GM10248 (cell line): ENCODE results near the gene ZNF77.

Source experiments
- CTCF ChIA-PET: fragments of 300-600 bp; sonication (Branson Sonifier 250); formaldehyde crosslinking; extraction: SDS; loops from one replicate; lab custom pipeline; 2021; ENCODE audit warnings: antibody characterized with exemption; lab: Yijun Ruan, JAX
- POLR2A ChIA-PET: fragments of 350-650 bp; sonication (Branson Sonifier 250); formaldehyde crosslinking; extraction: SDS; loops from one replicate; lab custom pipeline; 2020; ENCODE audit warnings: antibody characterized with exemption; lab: Yijun Ruan, JAX
- DNase-seq: peaks from one replicate; pipeline ENCODE4 v3.0.0; 2012; ENCODE audit errors: extremely low spot score
- CTCF ChIP-seq: IDR thresholded peaks from 2 replicates; pipeline ENCODE4 v1.5.1; 2012; ENCODE audit warnings: mild to moderate bottlenecking, low read depth; ENCODE audit errors: extremely low read depth, missing control alignments, control extremely low read depth

The ZNF77 gene

GRCh38 chr19:2986951-2987524, 42.3 kb upstream of the ZNF77 start:
- POLR2A ChIA-PET: no interaction called here
- CTCF ChIA-PET: interaction anchor here (1.2 kb wide), 1 partner anchor 10 kb away, joined by 4 read pairs; no protein-coding TSS in a partner anchor
- DNase-seq: no peak
- TF ChIP-seq CTCF: no peak

- ChIA-PET POLR2A (no interaction called here), CTCF (no interaction called here)
- DNase-seq: no peak
- TF ChIP-seq CTCF: no peak
Observed at GRCh38 chr19:2984215-2984528, 39.4 kb upstream of the ZNF77 start.

DNA sequence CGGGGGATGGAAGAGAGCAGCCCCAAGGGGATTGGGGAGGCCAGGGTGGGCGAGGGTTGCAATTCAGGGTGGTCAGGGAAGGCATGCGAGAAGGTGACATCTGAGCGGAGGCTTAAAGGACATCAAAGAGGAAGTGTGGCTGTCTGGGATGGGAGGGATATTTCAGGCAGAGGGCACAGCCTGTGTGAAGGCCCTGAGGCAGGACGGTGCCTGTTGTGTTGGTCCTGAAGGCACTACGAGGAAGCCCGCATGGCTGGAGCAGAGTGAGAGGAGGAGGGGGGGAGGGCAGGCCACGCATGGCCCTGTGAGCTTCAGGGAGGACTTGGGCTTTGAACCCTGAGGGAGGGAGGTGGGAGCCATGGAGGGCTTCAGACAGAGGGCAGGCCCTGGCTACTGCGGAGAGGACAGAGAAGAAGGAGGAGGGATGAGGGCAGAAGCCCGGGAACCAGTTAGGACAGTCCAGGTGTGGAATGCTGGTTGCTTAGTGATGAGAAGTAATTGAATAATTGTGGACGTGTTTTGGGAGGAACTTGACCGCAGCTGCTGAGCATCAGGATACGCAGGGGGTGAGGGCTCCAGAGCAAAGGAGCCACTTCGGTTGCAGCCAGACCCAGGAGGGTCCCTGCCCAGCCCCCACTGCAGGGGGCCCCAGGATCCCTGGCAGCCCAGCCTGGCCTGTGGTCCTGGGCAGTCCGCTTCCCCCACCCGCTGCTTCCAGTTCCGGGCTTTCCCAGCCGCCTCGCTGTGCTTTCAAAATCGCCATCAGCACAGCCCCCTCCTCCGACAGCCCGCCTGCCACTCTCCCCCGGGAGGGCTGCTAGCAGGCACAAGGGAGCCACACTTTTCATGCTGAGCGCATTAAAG, 38.8 kb upstream of the ZNF77 start:
- TF ChIP-seq CTCF: no peak
- peak; percentile 46 for DNase-seq
- ChIA-PET CTCF (no interaction called here), POLR2A (no interaction called here)

- DNase-seq: no peak
- ChIA-PET POLR2A (no interaction called here), CTCF (no interaction called here)
- no peak for TF ChIP-seq CTCF
Observed at GRCh38 chr19:2982983-2983350, 38.2 kb upstream of the ZNF77 start.

DNA sequence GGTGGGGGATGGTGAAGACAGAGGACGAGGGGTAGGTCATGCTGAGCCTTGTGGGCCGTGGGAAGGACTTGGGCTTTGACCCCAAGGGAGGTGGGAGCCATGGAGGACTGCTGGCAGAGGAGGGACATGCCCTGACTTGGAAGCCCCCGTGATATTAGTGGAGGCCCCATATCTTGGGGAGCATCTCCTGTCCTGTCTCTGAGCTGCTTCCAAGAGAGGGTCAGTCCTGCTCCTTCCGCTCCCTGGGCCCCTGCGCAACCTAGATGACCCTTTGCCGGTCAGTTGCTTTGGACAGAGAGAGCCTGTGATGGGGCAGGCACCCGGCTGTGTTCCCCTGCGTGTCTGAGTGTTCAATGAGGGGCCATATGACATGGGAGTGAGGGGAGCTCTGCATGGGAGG, 37.8 kb upstream of the ZNF77 start:
- POLR2A ChIA-PET: no interaction called here
- no peak for TF ChIP-seq CTCF
- CTCF ChIA-PET: no interaction called here
- DNase-seq: peak; percentile 16

GRCh38 chr19:2981898-2982297, 37.1 kb upstream of the ZNF77 start:
- CTCF ChIA-PET: interaction anchor here (1.0 kb wide), 1 partner anchor 123 kb away, joined by 3 read pairs; no protein-coding TSS in a partner anchor
- POLR2A ChIA-PET: no interaction called here
- no peak for DNase-seq
- no peak for TF ChIP-seq CTCF
